K562 (cell line): ENCODE data around the gene NIPA2. TPM values are rescaled to one million over a fixed set of nuclear protein-coding genes. Genes with fewer than 3 reads are reported as not detected.

Source experiments
- ATAC-seq: fragments of 200-7000 bp; cut with Tn5 transposase; 3 replicates; pipeline ENCODE4 v1.9.1; 2020; ENCODE audit warnings: moderate library complexity
- BruUV-seq: library from RNA; stranded (reverse); fragments of 400-500 nt; replicated peaks from 2 replicates; lab custom pipeline; 2021; lab: Mats Ljungman, UMichigan
- CTCF ChIA-PET: fragments of 300-600 bp; formaldehyde crosslinking; extraction: SDS; loops from one replicate; lab custom pipeline; 2021; ENCODE audit warnings: low intra/inter-chr PET ratio; lab: Yijun Ruan, JAX
- POLR2A ChIA-PET: fragments of 300-600, 350-650 bp; sonication (Branson Sonifier 250); formaldehyde crosslinking; extraction: SDS; loops from one replicate; lab custom pipeline; 2021; ENCODE audit warnings: antibody characterized with exemption, inconsistent platforms; lab: Yijun Ruan, JAX
- DNase-seq, 4 experiments: peaks; one replicate each; pipeline versions ENCODE4 v3.0.0 to v3.0.0-alpha.2; 2011 to 2018; ENCODE audit warnings: low spot score in 3 of 4, mixed read lengths in 3 of 4; ENCODE audit errors: extremely low read depth in 1 of 4
- FAIRE-seq: peaks from 2 replicates; lab custom pipeline; 2011; peaks lifted over from hg19 to GRCh38; lab: Jason Lieb, UNC
- H2AFZ ChIP-seq: 2 replicates; pipeline ENCODE4 v1.6.0; 2011; ENCODE audit warnings: low read depth, low read length, control low read depth, inconsistent platforms
- H3K27ac ChIP-seq: fragments of 200-600 bp; 3 replicates; pipeline ENCODE4 v1.8.0; 2011; ENCODE audit warnings: low read depth, mild to moderate bottlenecking, control low read depth, inconsistent platforms, low read length, moderate library complexity, mixed read lengths; ENCODE audit errors: extremely low read depth
- H3K27me3 ChIP-seq, 2 experiments: fragments of 300-600 bp in 1 of 2; 2 replicates in 1 of 2; 3 replicates in 1 of 2; pipeline versions ENCODE4 v1.6.0 to v1.8.0; 2011; ENCODE audit warnings: inconsistent platforms in 2 of 2, low read length in 2 of 2, mild to moderate bottlenecking in 1 of 2, mixed read lengths in 1 of 2, moderate library complexity in 1 of 2; ENCODE audit not compliant: control insufficient read depth in 2 of 2, insufficient read depth in 2 of 2
- H3K36me3 ChIP-seq: fragments of 300-600 bp; 3 replicates; pipeline ENCODE4 v1.8.0; 2011; ENCODE audit warnings: mild to moderate bottlenecking, low read length, inconsistent platforms; ENCODE audit not compliant: control insufficient read depth, insufficient read depth
- H3K4me1 ChIP-seq, 2 experiments: fragments of 200-600 bp in 1 of 2; replicated peaks in 1 of 2; 2 replicates in 1 of 2; 3 replicates in 1 of 2; pipeline versions ENCODE4 v1.5.1 to v1.8.0; 2011; ENCODE audit warnings: inconsistent platforms in 2 of 2, low read length in 2 of 2, mild to moderate bottlenecking in 1 of 2, mixed read lengths in 1 of 2, moderate library complexity in 1 of 2; ENCODE audit not compliant: control insufficient read depth in 2 of 2, insufficient read depth in 2 of 2
- H3K4me2 ChIP-seq: 2 replicates; pipeline ENCODE4 v1.6.1; 2011; ENCODE audit warnings: low read length, control low read depth, inconsistent platforms, mixed read lengths; ENCODE audit not compliant: insufficient read depth
- H3K4me3 ChIP-seq: fragments of 200-600 bp; sonication (generic), shearing (Covaris generic); 2 replicates; pipeline ENCODE4 v1.5.1; 2016; ENCODE audit warnings: control low read depth, inconsistent platforms
- H3K79me2 ChIP-seq: fragments of 200-600 bp; 3 replicates; pipeline ENCODE4 v1.8.0; 2011; ENCODE audit warnings: low read length, inconsistent platforms; ENCODE audit not compliant: control insufficient read depth, insufficient read depth
- H3K9ac ChIP-seq, 2 experiments: 2 replicates each; pipeline versions ENCODE4 v1.6.0 to v1.6.1; 2011; ENCODE audit warnings: low read depth in 2 of 2, low read length in 2 of 2, control low read depth in 1 of 2, inconsistent platforms in 1 of 2, mild to moderate bottlenecking in 1 of 2, mixed read lengths in 1 of 2; ENCODE audit not compliant: insufficient read depth in 1 of 2
- H3K9me1 ChIP-seq: one replicate; pipeline ENCODE4 v1.6.0; 2011; ENCODE audit warnings: inconsistent platforms, mild to moderate bottlenecking, low read length, moderate library complexity; ENCODE audit not compliant: control insufficient read depth, insufficient read depth
- H3K9me3 ChIP-seq: replicated peaks from 2 replicates; pipeline ENCODE4 v1.5.1; 2011; ENCODE audit warnings: low read depth, low read length, inconsistent platforms; ENCODE audit not compliant: control insufficient read depth, insufficient read depth
- H4K20me1 ChIP-seq: replicated peaks from 2 replicates; pipeline ENCODE4 v1.6.1; 2011; ENCODE audit warnings: low read length, inconsistent platforms, mixed read lengths; ENCODE audit not compliant: control insufficient read depth, insufficient read depth
- BCL6 ChIP-seq: fragments of 250-450 bp; sonication (Bioruptor Pico); IDR thresholded peaks from 2 replicates; pipeline ENCODE4 v1.4.0; 2020
- CBFA2T2 ChIP-seq: fragments of 450-650 bp; conservative IDR thresholded peaks from 2 replicates; pipeline ENCODE4 v1.6.1; 2017; ENCODE audit warnings: mild to moderate bottlenecking
- CREBBP ChIP-seq: IDR thresholded peaks from one replicate; pipeline ENCODE4 v1.6.1; 2012; ENCODE audit warnings: low read depth, mild to moderate bottlenecking, control low read depth, inconsistent platforms, low read length
- EGR1 ChIP-seq: fragments of 450-650 bp; conservative IDR thresholded peaks from 2 replicates; pipeline ENCODE4 v1.6.1; 2017; ENCODE audit warnings: mild to moderate bottlenecking
- EP400 ChIP-seq: fragments of 450-650 bp; IDR thresholded peaks from 2 replicates; pipeline ENCODE4 v1.6.1; 2017; ENCODE audit warnings: antibody characterized with exemption, mild to moderate bottlenecking, moderate library complexity
- L3MBTL2 ChIP-seq: fragments of 450-650 bp; IDR thresholded peaks from 2 replicates; pipeline ENCODE4 v1.6.1; 2016; ENCODE audit warnings: mild to moderate bottlenecking, moderate library complexity
- PRPF4 ChIP-seq: fragments of 200-400 bp; formaldehyde crosslinking; IDR thresholded peaks from one replicate; pipeline ENCODE4 v1.6.1; 2017; ENCODE audit warnings: low read length, low read depth, mild to moderate bottlenecking; ENCODE audit not compliant: insufficient read depth, poor library complexity, severe bottlenecking
- SIRT6 ChIP-seq: IDR thresholded peaks from one replicate; pipeline ENCODE4 v1.6.1; 2012; ENCODE audit warnings: low read depth, mild to moderate bottlenecking, control low read depth, inconsistent platforms, low read length, moderate library complexity
- SLC30A9 ChIP-seq: fragments of 250-450 bp; sonication (Bioruptor Pico); IDR thresholded peaks from 2 replicates; pipeline ENCODE4 v1.8.0; 2022; ENCODE audit warnings: mild to moderate bottlenecking, moderate library complexity
- SPI1 ChIP-seq: IDR thresholded peaks from 2 replicates; pipeline ENCODE4 v1.6.1; 2011; ENCODE audit warnings: low read depth, low read length, control low read depth, borderline replicate concordance
- WGBS: fragments of 100-300 bp; shearing (Covaris generic); methylation state at CpG from one replicate; pipeline ENCODE4 v1.1.6; 2016; ENCODE audit warnings: low coverage, mixed read lengths; ENCODE audit not compliant: insufficient coverage; ENCODE audit errors: missing lambda C conversion rate; 5-methylcytosine and 5-hydroxymethylcytosine counted together
- in situ Hi-C: fragments of 300-500 bp; cut with MboI; formaldehyde crosslinking; loops from 4 replicates; pipeline ENCODE4 v1.15.0; 2018; ENCODE audit warnings: inconsistent platforms, mixed read lengths
- intact Hi-C: fragments of 100-400 bp; cut with micrococcal nuclease; formaldehyde crosslinking; loops from 2 replicates; pipeline ENCODE4 v1.14.2; 2022
- polyA plus RNA-seq, 8 experiments: library from polyadenylated mRNA; depleted of rRNA in 4 of 8; stranded (reverse) in 5 of 8; unstranded in 3 of 8; fragments of >200 nt; fragmentation: Nextera tagmentation in 2 of 8; fragmentation: Illumina TruSeq in 1 of 8; extraction: Ambion mirVana in 2 of 8; extraction: Trizol in 1 of 8; gene quantifications; 2 replicates each; pipeline versions ENCODE4 v1.2.1 to v1.2.3, GENCODE V29; 2011 to 2014; ENCODE audit warnings: inconsistent platforms in 1 of 8, missing spikeins in 1 of 8
- total RNA-seq, 7 experiments: library from RNA; depleted of rRNA in 6 of 7; stranded (reverse); fragments of >200 nt in 6 of 7; fragmentation: Illumina TruSeq in 2 of 7; extraction: Trizol in 2 of 7; gene quantifications; 2 replicates each; pipeline versions ENCODE4 v1.2.1 to v1.2.3, GENCODE V29; 2011 to 2021; ENCODE audit warnings: low replicate concordance in 1 of 7
- TF ChIP-seq, protein P1 (sequence below): fragments of 450-650 bp; IDR thresholded peaks from 2 replicates; pipeline ENCODE4 v1.6.1; 2018; ENCODE audit not compliant: partially characterized antibody
- TF ChIP-seq, protein P2 (sequence below): fragments of 450-650 bp; IDR thresholded peaks from 2 replicates; pipeline ENCODE4 v1.6.1; 2017; ENCODE audit warnings: antibody characterized with exemption, mild to moderate bottlenecking

The NIPA2 gene
- total and polyA plus RNA-seq, 9 of the 15 experiments (the other 6 are each of a cell fraction or from before 2014, with no cell fraction given) = 18.7 to 107 (median 87.3) TPM

DNA sequence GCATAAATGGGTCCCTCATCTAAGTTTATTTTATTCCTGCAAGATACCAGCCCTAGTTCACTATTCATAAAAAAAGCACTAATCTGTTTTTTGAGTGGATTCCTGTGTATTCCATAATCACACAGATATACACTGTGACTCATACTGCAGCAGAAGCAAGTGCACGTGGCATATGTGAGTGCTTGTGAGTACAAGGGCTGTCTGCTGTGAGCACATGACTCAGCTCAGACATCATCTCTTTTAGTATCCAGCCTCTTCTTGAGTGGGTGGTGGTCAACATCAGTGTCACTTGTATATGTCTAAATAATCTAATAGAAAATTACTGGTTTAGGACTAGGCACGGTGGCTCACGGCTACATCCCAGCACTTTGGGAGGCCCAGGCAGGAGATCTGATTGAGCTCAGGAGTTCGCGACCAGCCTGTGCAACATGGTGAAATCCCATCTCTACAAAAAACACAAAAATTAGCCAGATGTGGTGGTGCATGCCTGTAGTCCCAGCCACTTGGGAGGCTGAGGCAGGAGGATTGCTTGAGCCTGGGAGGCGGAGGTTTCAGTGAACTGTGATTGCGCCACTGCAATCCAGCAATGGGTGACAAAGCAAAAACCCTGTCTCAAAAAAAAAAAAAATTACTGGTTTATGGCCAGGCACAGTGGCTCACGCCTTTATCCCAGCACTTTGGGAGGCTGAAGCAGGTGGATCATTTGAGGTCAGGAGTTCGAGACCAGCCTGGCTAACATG, 49.8 kb downstream of the NIPA2 start:
- peaks cover under 1% of the 10 kb centered on the region; the same call in 2 of the 3 replicates for H3K36me3 ChIP-seq
- peak overlapping the region in 1 of 2 experiments; percentile 9; a peak in 1 of 4 replicates for H3K9ac ChIP-seq
- peaks cover 15 to 31% of the 10 kb centered on the region in 2 experiments; a peak in 4 of 5 replicates for H3K4me1 ChIP-seq
- 65% methylated on average over 8 of the region's 9 CpGs for WGBS
- ChIA-PET CTCF (no interaction called here), POLR2A (interaction anchor here (0.6 to 0.8 kb wide), 2 partner anchors 44 to 50 kb away, joined by 3 read pairs; no protein-coding TSS in a partner anchor)
- peak overlapping the region; percentile 12; the same call in 1 of the 2 replicates for H3K4me2 ChIP-seq
- no peaks in the 10 kb centered on the region for H3K9me1 ChIP-seq
- in situ Hi-C loops (no loop called here), intact Hi-C loops (no loop called here)
- no TSS peak for BruUV-seq
- no peaks in the 10 kb centered on the region for H3K27me3 ChIP-seq
- no peak overlapping the region for H2AFZ ChIP-seq
- no peak overlapping the region for H3K4me3 ChIP-seq
- peak in 3 of 4 experiments; percentile 32 to 65 (median 44) for DNase-seq
- peak overlapping the region; percentile 66; the same call in 2 of the 3 replicates for H3K27ac ChIP-seq
- no peaks in the 10 kb centered on the region for H4K20me1 ChIP-seq
- H3K9me3 ChIP-seq = no peaks in the 10 kb centered on the region
- no peaks in the 10 kb centered on the region for H3K79me2 ChIP-seq
- ATAC-seq = peak; percentile 65
- no peak for FAIRE-seq
- TF ChIP-seq L3MBTL2 (peak; percentile 36; the same call in 1 of the 2 replicates), SPI1 (no peak), EP400 (peak; percentile 52; the same call in 1 of the 2 replicates), BCL6 (CRISPR knock-in tag) (no peak), CBFA2T2 (0 out of 2 replicates have a peak, but pooled peaks have one; percentile 3), EGR1 (peak; percentile 63), SLC30A9 (no peak), SIRT6 (no peak), CREBBP (no peak), PRPF4 (no peak)
- TF ChIP-seq, protein P1, sequence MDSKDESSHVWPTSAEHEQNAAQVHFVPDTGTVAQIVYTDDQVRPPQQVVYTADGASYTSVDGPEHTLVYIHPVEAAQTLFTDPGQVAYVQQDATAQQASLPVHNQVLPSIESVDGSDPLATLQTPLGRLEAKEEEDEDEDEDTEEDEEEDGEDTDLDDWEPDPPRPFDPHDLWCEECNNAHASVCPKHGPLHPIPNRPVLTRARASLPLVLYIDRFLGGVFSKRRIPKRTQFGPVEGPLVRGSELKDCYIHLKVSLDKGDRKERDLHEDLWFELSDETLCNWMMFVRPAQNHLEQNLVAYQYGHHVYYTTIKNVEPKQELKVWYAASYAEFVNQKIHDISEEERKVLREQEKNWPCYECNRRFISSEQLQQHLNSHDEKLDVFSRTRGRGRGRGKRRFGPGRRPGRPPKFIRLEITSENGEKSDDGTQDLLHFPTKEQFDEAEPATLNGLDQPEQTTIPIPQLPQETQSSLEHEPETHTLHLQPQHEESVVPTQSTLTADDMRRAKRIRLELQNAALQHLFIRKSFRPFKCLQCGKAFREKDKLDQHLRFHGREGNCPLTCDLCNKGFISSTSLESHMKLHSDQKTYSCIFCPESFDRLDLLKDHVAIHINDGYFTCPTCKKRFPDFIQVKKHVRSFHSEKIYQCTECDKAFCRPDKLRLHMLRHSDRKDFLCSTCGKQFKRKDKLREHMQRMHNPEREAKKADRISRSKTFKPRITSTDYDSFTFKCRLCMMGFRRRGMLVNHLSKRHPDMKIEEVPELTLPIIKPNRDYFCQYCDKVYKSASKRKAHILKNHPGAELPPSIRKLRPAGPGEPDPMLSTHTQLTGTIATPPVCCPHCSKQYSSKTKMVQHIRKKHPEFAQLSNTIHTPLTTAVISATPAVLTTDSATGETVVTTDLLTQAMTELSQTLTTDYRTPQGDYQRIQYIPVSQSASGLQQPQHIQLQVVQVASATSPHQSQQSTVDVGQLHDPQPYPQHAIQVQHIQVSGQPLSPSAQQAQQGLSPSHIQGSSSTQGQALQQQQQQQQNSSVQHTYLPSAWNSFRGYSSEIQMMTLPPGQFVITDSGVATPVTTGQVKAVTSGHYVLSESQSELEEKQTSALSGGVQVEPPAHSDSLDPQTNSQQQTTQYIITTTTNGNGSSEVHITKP = no peak
- TF ChIP-seq, protein P2, sequence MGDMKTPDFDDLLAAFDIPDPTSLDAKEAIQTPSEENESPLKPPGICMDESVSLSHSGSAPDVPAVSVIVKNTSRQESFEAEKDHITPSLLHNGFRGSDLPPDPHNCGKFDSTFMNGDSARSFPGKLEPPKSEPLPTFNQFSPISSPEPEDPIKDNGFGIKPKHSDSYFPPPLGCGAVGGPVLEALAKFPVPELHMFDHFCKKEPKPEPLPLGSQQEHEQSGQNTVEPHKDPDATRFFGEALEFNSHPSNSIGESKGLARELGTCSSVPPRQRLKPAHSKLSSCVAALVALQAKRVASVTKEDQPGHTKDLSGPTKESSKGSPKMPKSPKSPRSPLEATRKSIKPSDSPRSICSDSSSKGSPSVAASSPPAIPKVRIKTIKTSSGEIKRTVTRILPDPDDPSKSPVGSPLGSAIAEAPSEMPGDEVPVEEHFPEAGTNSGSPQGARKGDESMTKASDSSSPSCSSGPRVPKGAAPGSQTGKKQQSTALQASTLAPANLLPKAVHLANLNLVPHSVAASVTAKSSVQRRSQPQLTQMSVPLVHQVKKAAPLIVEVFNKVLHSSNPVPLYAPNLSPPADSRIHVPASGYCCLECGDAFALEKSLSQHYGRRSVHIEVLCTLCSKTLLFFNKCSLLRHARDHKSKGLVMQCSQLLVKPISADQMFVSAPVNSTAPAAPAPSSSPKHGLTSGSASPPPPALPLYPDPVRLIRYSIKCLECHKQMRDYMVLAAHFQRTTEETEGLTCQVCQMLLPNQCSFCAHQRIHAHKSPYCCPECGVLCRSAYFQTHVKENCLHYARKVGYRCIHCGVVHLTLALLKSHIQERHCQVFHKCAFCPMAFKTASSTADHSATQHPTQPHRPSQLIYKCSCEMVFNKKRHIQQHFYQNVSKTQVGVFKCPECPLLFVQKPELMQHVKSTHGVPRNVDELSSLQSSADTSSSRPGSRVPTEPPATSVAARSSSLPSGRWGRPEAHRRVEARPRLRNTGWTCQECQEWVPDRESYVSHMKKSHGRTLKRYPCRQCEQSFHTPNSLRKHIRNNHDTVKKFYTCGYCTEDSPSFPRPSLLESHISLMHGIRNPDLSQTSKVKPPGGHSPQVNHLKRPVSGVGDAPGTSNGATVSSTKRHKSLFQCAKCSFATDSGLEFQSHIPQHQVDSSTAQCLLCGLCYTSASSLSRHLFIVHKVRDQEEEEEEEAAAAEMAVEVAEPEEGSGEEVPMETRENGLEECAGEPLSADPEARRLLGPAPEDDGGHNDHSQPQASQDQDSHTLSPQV = 0 out of 2 replicates have a peak, but pooled peaks have one; percentile 18
